GM19372 (cell line): ENCODE measurements around the gene PHC2.
"Not testable (repeated sequence)": the region's sequence is repeated elsewhere in the genome, so short reads cannot be mapped to it uniquely, and the experiment has no call there.

ENCODE experiments used
- ATAC-seq: cut with Tn5 transposase; IDR thresholded peaks from one replicate; pipeline ENCODE4 v1.9.1; 2021; ENCODE audit warnings: mild to moderate bottlenecking, low read depth, moderate library complexity; ENCODE audit not compliant: unreplicated experiment

Gene PHC2

DNA sequence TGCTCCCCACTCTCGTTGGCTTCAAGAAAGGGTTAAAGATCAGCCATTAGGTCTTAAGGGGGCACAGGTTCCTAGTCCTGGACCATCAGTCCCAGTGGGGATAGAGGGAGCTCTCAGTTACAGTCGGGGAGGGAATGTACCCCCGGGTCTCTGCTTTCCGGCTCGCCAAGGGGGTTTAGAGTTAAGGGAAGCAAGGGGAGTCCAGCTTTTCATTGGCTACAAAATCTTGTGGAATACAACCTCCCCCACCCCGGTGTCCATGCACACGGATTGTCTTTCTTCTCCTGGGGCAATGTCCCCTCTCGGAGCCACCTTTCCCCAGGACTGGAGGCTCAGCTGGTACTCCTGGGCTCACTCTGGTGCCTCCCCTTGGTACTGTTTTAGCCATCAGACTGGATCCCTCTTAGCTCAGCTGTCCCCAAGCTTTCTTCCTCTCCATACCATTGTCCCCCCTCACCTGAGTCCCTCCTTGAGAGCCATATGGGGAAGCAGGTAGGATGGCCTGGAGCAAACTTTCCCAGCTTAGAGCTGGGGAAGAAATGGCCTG is 110.2 kb downstream of the PHC2 start, which contains the start of gene A3GALT2:
Gene A3GALT2, minus strand, starts transcription at position 480 of the 547 bp plus-strand sequence. Its CDS starts 0 bp downstream, at position 480.
- no peak for ATAC-seq

DNA sequence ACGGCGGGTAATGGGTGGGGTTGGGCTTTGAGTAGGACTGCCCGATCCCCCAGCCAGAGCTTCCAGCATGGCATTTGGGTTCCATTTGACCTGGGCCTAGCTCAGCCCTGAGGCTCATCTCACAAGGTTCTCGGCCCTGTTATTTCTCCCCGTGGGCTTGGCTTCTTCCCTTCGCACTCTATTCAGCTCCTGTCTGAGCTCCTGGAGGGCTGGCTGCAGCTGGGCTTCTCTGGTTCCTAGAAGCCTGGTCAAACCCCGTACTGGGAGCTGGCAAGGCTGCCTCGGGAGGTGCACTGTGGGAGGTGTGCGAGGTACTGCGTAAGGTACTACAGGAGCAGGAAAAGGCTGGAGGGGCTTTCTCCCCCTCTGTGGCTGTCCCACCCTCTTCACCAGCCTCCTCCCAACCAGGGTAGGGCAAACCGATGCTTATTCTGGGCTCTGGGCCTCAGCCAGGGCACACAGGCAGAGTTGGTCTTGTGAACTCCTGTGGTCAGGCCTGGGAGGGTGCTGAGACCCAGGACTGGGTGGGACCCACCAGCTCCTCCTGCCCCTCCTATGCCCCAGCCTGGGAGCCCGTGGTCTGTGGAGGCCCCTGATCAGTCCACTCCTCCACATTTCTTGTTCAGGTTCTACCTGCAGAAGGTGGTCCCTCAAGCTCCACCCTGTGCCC is 110.8 kb downstream of the PHC2 start:
- no peak for ATAC-seq

DNA sequence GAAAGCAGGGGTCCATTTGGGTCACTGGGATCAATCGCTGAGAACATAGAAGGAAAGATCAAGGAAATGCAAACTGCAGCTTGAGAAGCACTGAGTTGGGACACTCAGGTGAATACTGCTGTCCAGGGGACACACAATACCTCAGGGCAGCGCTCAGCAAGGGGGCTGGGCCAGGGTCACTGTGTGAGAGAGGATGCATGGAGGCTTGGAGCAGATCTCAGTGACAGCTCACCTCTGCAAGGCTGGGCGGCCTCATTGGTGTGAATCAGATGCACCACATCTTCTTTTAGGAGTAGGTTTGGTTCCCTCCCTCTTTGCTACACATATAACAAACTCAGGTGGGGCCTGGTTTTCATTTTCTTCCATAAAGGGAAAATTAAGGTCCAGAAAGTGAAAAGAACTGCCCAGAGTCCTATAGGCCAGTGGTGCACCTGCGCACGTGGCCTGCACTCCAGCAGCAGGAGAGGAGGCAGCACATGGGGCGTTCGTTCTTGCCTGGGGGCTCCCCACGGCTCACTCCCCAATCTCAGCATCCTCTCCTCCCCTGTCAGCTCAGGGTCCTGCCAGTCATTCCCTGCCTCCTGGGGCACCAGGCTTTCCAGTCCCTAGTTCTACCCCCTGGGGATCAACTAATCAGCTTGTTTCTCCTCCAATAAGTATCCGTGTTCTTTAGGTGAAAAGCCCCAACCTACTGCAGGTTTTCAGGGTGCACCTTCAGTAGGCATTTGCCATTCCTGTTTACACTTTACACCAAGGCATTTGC is 111.5 kb downstream of the PHC2 start:
- ATAC-seq, result no peak

DNA sequence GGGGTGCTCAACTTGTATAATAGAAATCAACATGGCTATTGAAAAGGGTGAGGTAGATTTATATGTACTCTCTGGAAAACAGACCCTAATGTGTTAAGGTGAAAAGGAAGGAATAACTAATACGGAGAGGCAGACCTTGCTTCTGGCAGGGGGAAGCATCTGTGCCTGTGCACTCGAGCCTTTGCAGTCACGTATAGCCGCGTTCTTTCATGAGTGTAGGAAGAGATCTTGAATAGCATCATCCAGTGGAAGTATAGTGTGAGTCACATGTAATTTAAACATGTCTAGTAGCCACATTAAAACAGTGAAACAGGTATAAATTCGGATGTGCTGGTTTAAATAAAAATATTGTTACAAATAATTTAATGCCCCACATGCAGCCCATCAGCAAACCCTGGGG is 112.9 kb downstream of the PHC2 start:
- no peak for ATAC-seq

DNA sequence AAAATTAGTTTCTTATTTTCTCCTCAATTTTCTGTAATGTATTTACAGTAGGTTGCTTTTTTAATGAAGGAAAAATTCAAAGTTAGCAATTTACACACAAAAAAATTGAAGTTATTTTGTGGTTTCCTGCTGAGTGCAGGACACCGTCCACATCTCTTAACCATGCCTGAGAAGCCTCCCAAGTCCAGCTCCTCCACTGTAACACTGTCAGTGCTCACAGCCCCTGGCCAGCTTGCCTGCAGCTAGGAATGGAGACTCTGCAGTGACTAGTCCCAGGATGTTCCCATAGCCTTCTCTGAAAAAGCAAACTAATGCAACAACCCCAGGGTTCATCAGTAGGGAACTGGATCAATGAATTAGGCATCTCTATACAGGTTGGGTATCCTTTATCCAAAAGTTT is 113.5 kb downstream of the PHC2 start:
- ATAC-seq, result no peak

DNA sequence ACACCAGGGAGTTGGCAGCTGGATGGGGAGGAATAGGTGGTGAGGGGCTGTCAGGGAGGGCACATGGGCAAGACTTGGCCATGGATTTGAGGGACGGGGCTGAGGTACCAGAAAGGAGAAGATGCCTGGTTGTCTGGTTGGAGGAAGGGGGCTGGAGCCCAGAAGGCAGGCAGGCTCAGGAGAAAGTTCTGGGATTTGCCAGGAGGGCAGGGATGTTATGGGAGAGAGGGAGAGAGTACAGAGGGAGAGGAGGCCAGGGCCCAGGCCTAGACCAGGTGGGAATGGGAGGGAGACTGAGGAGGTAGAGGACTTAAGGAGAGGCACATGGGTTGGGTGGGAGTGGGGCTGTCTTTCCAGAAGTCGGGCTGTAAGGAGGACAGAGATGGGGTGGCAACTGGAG is 114.3 kb downstream of the PHC2 start:
- no peak for ATAC-seq

DNA sequence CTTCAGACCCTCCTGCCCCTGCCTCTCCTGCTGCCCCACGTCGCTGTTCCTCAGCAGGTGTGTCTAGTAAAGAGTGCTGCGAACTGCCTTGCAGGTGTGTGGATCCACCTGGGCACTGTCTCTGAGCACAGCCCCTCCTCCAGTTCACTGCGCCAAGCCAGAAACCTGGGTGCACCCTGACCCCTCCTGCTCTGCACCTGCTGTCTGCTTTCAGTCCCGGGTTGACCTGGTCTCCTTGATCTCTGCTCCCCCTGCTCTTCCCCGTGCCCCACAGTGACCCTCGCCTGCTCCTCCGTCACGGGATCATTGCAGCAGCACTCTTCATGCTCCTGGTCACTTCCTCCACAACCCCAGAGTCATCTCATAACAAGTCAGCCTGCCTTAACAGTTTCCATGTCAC is 116.5 kb downstream of the PHC2 start:
- ATAC-seq, result no peak

DNA sequence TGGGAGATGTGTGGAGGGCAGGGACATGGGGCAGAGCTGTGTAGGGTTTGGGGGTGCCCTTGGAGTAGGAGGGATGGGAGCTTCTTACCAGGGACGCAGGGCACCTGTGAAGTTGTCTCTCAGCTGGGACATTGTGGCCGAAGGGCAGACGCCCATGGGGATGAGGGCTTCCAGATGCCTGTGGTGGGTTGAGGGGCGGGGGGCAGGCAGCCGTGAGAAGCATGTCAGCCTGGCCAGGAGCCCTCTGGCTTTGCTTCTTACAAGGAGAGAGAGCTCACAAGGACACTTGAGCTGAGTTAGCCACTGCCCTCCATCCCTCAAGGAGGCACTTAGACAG is 118.5 kb downstream of the PHC2 start:
- no peak for ATAC-seq

DNA sequence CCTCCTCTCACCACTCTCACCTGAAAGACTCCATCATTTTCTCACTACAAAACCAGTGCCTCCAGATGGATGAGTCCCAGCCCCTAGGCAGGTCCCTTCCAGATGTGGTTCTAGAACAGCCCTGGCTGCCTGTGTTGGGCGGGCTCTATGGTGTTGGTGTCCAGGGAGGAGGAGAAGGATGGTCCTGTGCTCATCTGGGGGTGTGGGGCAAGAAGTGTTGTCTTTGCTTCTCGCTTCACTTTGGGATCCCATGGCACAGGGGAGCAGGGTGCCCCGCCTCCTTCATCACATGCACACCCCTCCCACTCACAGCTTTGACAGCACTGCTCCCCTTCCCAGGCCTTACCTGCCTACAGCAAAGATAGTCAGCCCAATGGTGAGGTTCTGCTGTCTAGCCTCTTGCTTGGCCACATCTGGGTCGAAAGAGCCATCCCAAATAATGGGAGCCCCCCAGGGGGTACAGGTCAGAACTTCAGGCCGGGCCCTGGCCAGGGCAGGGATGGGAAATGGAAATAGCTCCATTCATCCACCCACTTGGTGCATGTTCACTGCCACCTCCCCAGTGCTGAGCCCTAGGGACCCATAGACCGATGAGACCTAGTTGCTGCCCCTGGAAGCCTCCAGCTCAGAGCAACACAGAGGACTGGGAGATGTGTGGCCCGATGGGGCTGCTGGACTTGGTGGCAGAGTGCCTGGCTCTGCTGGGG is 119.0 kb downstream of the PHC2 start:
- no peak for ATAC-seq

DNA sequence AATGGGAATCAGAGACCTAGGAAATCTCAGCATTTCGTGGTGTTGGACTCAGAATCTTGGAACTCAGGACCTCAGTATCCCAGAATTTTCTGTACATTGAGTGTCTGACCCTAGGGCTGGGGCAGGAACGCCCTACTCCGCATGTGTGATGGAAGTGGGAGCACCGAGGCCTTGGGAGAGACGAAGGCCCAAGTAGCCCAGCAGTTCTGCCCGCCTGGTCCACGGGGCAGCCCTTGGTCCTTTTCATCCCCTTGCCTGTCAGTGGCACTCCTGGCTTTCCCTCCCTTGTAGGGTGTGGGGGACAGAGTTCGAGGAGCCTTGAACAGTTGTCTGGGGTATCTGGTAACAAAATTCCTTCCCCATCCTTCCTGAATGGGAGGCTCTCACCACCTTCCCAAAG is 120.2 kb downstream of the PHC2 start:
- ATAC-seq, result no peak

DNA sequence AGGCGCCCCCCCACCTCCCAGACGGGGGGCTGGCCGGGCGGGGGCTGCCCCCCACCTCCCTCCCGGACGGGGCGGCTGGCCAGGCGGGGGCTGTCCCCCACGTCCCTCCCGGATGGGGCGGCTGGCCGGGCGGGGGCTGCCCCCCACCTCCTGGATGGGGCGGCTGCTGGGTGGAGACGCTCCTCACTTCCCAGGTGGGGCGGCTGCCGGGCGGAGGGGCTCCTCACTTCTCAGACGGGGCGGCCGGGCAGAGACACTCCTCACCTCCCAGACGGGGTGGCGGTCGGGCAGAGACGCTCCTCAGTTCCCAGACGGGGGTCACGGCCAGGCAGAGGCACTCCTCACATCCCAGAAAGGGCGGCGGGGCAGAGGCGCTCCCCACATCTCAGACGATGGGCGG is 121.5 kb downstream of the PHC2 start:
- not testable (repeated sequence) for ATAC-seq

DNA sequence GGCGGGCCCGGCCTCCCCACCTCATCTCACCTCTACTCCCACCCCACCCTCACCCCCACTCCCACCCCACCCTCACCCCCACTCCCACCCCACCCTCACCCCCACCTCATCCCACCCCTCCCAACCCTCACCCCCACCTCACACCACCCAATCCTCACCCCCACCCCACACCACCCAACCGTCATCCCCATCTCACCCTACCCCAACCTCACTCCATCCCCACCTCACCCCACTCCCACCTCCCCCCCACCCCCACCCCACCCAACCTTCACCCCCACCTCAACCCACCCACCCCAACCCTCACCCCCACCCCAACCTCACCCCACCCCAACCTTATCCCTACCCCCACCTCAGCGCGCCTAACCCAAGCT is 123.4 kb downstream of the PHC2 start:
- ATAC-seq, result no peak

DNA sequence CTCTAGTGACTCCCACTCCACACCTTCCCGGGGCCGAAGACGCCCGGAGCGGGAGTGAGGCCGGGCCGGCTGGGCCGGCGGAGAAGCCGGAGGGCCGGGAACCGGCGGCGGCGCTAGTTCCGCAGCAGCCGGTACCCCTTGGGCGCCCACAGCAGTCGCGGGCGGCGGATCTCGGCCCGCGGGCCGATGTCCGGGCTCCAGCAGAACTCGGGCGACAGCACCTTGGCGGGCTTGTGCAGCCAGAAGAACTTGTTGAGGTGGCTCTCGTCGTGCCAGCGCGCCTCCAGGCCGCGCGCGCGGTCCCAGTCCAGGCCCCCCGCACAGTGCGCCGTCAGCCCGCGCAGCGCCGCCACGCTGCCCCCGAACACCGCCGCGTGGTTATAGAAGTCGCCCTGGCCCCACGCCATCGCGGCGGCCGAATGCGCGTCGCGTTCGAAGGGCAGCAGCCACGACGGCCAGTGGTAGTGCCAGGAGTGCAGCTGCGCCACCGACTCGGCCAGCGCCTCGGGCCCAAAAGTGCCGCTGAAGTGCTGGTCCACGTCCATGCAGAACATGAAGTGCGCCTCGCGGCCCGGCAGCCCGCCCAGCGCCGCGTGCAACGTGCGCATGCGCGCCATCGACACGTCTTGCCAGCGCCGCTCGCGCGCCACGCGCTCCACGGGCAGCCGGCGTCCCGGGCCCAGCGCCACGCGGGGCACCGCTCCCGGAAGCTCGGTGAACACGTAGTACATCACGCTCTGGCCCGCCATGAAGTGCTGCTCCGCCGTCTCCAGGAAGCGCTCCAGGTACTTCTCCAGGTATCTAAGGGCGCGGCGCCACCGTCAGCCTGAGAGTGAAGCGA is 124.0 kb downstream of the PHC2 start:
- no peak for ATAC-seq

DNA sequence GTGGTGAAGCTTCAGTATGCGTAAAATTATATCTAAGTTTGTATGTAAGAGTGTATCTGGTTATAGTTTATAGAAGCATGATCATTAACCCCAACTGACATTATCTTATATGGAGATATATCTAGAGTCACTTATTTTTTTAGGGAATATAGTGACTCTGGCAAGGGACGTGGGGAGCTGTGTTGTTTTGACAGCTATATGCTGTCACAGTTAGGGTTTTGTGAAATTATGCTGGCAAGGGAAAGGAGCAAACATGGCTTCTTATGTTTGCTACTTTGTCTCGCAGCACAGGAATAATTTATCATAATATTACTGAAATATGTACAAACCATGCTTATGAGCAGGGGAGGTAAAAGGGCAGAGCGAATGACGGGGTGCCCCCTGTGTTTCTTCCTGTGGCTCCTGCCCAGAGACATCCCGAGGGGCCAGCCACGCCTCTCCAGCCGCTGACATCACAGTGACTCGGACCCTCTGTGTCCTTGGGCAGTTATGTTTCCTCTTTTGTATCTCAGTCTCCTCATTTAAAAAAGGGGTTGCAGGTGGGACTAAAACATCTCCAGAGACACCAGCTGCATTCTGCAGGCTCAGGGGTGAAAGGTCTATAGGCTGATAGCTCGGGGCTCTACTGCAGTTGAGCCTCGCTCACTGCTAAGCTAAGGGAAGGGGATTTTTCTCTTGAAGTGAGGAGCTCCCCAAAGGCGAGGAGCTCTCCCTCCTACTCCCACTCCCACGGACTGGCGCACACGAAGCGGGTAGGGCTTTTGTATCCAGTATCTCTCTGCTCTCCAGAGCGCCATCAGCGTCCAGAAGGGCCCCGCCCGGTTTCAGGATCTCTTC is 124.9 kb downstream of the PHC2 start:
- ATAC-seq, result no peak

DNA sequence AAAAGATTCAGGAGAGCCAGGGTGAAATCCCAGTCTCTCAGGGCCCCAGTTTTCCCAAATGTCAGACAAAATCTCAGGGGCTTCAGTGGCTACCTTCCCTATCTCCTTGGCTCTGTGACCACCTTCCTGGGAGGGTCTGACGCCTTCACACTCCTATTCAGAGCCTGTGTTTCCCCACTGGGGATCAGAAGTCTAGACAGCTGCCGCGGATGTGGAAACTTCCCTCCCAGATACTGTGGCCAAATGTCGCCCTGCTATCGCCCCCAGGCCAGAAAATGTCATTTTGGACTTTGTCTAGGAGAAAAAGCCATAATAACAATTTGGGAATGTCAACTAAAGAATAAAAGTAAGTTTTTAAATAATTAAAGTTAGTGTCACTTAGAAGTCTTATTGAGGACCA is 125.9 kb downstream of the PHC2 start:
- ATAC-seq, result no peak

DNA sequence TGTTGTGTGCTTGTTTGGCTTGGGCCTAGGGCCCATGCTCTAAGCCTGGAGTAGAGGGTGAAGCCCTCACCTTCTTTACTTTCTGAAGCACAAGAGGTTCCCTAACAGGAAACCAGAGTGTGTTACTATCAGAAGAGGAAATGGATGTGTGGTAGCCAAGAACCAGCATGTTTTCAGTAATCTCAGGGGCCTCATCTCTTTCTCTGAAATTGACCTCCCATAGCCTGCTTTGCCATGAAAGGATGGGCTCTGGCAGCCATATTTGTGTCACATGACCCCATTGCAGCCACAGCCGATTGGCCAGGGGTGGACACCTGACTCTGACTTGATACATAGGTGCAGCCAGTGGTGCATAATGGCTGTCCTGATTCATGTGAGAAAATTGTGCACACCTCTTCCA is 128.6 kb downstream of the PHC2 start:
- ATAC-seq, result no peak

DNA sequence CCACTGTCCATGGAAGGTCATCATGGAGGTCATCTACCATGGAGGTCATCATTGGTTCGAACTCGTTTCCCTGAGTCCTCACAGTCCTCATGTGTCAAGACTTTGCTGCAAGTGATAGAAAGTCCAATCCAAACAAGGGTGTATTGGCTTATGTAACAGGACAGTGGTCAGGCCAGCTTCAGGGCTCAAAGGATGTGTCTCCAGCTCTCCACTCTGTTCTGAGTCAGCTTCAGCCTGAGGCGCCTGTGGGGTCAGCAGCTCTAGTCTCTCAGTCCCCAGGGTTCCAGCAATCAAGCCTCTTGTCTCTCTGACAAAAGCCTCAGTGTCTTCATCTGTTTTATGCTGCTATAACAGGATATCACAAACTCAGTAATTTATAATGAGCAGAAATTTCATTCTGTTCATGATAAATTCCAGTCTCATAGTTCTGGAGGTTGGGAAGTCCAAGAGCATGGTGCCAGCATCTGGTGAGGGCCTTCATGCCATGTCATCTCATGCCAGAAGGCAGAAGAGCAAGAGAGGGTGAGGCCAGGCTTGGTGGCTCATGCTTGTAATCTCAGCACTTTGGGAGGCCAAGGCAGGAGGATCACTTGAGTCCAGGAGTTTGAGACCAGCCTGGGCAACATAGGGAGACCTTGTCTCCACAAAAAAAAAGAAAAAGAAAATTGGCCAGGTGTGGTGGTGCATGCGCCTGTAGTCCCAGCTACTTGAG is 129.5 kb downstream of the PHC2 start:
- ATAC-seq, result no peak

DNA sequence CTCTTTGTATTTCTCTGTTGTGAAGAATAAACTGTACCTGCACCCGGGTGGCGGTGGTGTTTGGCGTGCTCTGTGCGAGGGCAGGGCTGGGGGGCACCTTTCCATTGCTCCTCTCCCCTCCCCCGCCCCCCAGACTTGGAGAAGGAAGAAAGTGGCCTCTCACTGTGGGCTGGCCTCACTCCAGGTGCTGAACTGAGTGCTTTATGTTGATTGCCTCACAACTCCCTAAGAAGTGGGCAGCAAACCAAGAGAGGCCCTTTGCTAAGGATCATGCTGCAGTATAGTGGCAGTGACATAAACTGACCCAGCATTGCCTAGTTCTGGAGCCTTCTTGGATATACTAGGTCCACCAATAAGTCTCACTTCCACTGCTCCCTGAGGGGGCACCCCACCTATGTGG is 130.2 kb downstream of the PHC2 start:
- ATAC-seq, result no peak
